ENCODE results near the gene PRF1.

- TF ChIP-seq CTCF (IDR thresholded peaks at IDR 0.05) = no peak
- TF ChIP-seq POLR2AphosphoS5 (IDR thresholded peaks at IDR 0.05) = no peak
These were observed 11.7 kb downstream of the PRF1 start for GRCh38 chr10:70590655-70591416.
